ENCODE data around the gene WNT7A.
"Not testable (repeated sequence)": the region's sequence is repeated elsewhere in the genome, so short reads cannot be mapped to it uniquely, and the experiment has no call there.

Gene WNT7A

GRCh38 chr3:13879946-13880810, at the start of gene WNT7A:
Gene WNT7A, minus strand, starts transcription at chr3:13880071. Its CDS starts 255 bp downstream, at chr3:13879816.
- DNase-seq = no peak

GRCh38 chr3:13928741-13929140, 48.9 kb upstream of the WNT7A start:
- not testable (repeated sequence) for DNase-seq

- no peak for DNase-seq
Observed at GRCh38 chr3:13927295-13927694, 47.4 kb upstream of the WNT7A start.

- no peak for DNase-seq
Observed at GRCh38 chr3:13916375-13916774, 36.5 kb upstream of the WNT7A start.

- no peak for DNase-seq
Observed at GRCh38 chr3:13902648-13903238, 22.9 kb upstream of the WNT7A start.

- DNase-seq = no peak
Observed at GRCh38 chr3:13901935-13902584, 22.2 kb upstream of the WNT7A start.

- DNase-seq = no peak
Observed at GRCh38 chr3:13898346-13898745, 18.5 kb upstream of the WNT7A start.

- no peak for DNase-seq
Observed at GRCh38 chr3:13896473-13897154, 16.7 kb upstream of the WNT7A start.

- DNase-seq = no peak
Observed at GRCh38 chr3:13895155-13896105, 15.6 kb upstream of the WNT7A start.

GRCh38 chr3:13894807-13895154, 14.9 kb upstream of the WNT7A start:
- DNase-seq = no peak

GRCh38 chr3:13894096-13894806, 14.4 kb upstream of the WNT7A start:
- no peak for DNase-seq

- DNase-seq = no peak
Observed at GRCh38 chr3:13892304-13892703, 12.4 kb upstream of the WNT7A start.

- no peak for DNase-seq
Observed at GRCh38 chr3:13891492-13892073, 11.7 kb upstream of the WNT7A start.

GRCh38 chr3:13891017-13891392, 11.1 kb upstream of the WNT7A start:
- DNase-seq = no peak

- DNase-seq = no peak
Observed at GRCh38 chr3:13890377-13891016, 10.6 kb upstream of the WNT7A start.

- no peak for DNase-seq
Observed at GRCh38 chr3:13888576-13888975, 8.7 kb upstream of the WNT7A start.

GRCh38 chr3:13887495-13888300, 7.8 kb upstream of the WNT7A start:
- DNase-seq = no peak

- DNase-seq = no peak
Observed at GRCh38 chr3:13886593-13887129, 6.8 kb upstream of the WNT7A start.

- no peak for DNase-seq
Observed at GRCh38 chr3:13885704-13886010, 5.8 kb upstream of the WNT7A start.

All from T1000 (cell line).